ENCODE data around the gene UBAC2.

Gene UBAC2

DNA sequence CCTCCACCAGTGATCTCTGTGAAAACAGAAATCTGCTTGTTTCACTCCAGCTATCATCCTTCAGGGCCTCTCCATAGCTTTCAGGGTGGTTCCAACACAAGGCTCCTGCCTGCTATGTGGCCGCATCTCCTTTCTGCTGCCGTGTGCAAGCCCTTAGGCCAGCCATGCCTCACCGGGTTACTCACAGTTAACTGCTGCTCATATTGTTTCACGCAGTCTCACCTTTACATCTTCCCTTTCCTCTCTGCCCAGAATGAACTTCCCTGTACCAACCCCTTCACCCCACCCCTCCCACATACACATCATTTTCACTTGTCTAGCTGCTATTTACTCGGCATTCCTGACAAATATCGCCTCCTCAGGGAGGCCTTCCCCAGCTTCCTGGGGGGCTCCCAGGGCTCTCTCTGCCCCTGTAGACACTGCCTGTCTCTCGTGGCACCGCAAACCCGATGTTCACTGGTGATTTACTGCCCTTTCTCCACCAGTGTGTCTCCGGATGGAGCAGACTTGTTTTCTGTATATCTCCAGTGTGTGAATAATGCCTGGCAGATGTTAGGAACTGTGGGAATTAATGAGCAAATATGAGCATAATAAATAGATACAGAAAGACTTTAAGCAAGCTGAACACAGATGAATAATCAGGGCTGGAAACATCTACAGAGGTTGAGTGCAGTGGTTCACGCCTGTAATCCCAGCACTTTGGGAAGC is 145.8 kb downstream of the UBAC2 start:
- no peaks in the 10 kb centered on the region for H3K36me3 ChIP-seq (ENCODE audit: control insufficient read depth, insufficient read depth, low read length)

DNA sequence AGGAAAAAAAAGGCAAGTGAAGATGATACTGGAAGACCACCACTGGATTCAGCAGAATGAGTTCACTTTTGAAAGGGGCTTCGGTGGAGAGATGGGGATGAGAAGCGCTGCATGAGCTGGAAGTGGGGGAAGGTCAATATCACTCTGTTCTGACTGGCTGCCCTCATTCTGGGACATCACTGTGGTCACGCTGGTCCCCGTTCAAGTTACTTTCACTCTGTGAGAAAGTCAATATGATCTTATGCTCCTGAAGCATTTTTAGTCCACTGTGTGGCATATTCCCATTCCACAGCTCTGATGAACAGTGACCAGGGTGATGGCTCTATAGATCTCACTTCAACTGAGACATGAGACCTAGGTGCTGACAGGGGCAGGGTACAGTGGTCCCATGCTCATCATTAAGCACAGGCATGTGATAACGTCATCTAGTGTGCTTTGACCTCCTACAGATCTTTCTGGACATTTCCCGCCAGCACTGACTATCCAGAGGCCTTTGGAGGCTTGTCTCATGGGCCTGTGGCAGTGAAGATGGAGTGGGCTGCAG is 146.8 kb downstream of the UBAC2 start:
- H3K27me3 ChIP-seq (ENCODE audit: control insufficient read depth, insufficient read depth, low read length), result no peaks in the 10 kb centered on the region
- no peaks in the 10 kb centered on the region for H3K36me3 ChIP-seq (ENCODE audit: control insufficient read depth, insufficient read depth, low read length)
- no peak overlapping the region for H3K4me2 ChIP-seq (ENCODE audit: low read length)
- H3K9me3 ChIP-seq (ENCODE audit: control insufficient read depth, low read length), result no peaks in the 10 kb centered on the region
- no peaks in the 10 kb centered on the region for H3K79me2 ChIP-seq
- no peak overlapping the region for H2AFZ ChIP-seq
- no peak overlapping the region for H3K9ac ChIP-seq
- TF ChIP-seq, protein P1, sequence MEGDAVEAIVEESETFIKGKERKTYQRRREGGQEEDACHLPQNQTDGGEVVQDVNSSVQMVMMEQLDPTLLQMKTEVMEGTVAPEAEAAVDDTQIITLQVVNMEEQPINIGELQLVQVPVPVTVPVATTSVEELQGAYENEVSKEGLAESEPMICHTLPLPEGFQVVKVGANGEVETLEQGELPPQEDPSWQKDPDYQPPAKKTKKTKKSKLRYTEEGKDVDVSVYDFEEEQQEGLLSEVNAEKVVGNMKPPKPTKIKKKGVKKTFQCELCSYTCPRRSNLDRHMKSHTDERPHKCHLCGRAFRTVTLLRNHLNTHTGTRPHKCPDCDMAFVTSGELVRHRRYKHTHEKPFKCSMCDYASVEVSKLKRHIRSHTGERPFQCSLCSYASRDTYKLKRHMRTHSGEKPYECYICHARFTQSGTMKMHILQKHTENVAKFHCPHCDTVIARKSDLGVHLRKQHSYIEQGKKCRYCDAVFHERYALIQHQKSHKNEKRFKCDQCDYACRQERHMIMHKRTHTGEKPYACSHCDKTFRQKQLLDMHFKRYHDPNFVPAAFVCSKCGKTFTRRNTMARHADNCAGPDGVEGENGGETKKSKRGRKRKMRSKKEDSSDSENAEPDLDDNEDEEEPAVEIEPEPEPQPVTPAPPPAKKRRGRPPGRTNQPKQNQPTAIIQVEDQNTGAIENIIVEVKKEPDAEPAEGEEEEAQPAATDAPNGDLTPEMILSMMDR (IDR thresholded peaks at IDR 0.05), result no peak
- H3K4me3 ChIP-seq (ENCODE audit: low read depth, low read length), result no peak overlapping the region
- H3K4me1 ChIP-seq, result no peaks in the 10 kb centered on the region
- H3K27ac ChIP-seq, result no peak overlapping the region

More for the DNA sequence above, 145.8 kb downstream of the UBAC2 start:
- no peaks in the 10 kb centered on the region for H3K27me3 ChIP-seq (ENCODE audit: control insufficient read depth, insufficient read depth, low read length)
- no peak overlapping the region for H2AFZ ChIP-seq
- H3K27ac ChIP-seq, result no peak overlapping the region
- no peaks in the 10 kb centered on the region for H3K4me1 ChIP-seq
- no peak overlapping the region for H3K9ac ChIP-seq
- H3K79me2 ChIP-seq, result no peaks in the 10 kb centered on the region
- H3K9me3 ChIP-seq (ENCODE audit: control insufficient read depth, low read length), result no peaks in the 10 kb centered on the region
- H3K4me3 ChIP-seq (ENCODE audit: low read depth, low read length), result no peak overlapping the region
- no peak overlapping the region for H3K4me2 ChIP-seq (ENCODE audit: low read length)
- TF ChIP-seq, protein P1 (IDR thresholded peaks at IDR 0.05), result no peak

DNA sequence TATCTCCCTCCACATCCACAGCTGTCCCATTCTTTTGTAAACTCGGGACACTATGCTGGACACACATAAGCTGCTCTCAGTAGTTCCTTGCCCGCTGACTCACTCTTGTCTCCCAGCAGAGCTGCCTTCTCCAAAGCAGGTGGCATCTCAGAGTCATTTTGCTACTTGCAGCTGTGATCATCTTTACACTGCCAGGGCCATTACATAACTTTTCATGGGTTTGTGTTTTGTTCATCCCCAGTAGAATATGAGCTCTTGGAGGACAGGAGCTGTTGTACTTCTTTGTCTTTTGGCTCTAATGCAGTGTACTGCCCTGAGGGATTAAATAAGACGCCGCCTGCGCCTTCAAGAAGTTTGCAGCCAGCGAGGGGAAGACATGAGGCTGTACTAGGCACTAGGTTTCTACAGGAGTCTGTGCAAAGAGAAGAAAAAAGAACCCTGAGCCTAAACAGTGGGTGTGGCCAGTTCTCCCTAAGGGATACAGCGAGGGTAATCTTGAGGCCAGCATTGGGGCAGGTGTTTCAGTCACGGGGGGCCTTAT is 147.3 kb downstream of the UBAC2 start:
- Histone ChIP-seq H3K79me2 (no peaks in the 10 kb centered on the region), H3K27ac (no peak overlapping the region), H3K9me3 (ENCODE audit: control insufficient read depth, low read length) (no peaks in the 10 kb centered on the region), H3K27me3 (ENCODE audit: control insufficient read depth, insufficient read depth, low read length) (no peaks in the 10 kb centered on the region), H3K4me1 (no peaks in the 10 kb centered on the region), H3K4me3 (ENCODE audit: low read depth, low read length) (no peak overlapping the region), H2AFZ (no peak overlapping the region), H3K36me3 (ENCODE audit: control insufficient read depth, insufficient read depth, low read length) (no peaks in the 10 kb centered on the region), H3K9ac (no peak overlapping the region), H3K4me2 (ENCODE audit: low read length) (no peak overlapping the region)
- TF ChIP-seq, protein P1 (IDR thresholded peaks at IDR 0.05), result no peak

DNA sequence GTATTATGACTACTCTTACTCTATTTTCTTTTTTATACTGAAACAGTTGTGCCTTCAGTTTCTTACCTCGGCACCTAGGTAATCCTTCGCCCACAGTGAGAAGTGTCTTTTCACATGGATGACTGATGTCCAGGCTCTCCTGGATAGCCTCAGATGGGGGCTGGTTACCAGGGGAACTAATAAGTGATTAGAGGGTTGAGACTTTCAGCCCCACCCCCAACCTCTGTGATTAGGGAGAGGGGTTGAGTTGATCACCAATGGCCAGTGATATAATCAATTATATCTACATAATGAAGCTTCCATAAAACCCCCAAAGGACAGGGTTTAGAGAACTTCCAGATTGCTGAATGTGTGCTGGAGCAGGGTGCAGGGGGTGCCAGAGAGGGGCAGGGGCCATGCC is 149.5 kb downstream of the UBAC2 start:
- Histone ChIP-seq H3K79me2 (no peaks in the 10 kb centered on the region), H3K27me3 (ENCODE audit: control insufficient read depth, insufficient read depth, low read length) (no peaks in the 10 kb centered on the region), H3K27ac (no peak overlapping the region), H3K4me1 (no peaks in the 10 kb centered on the region), H3K9me3 (ENCODE audit: control insufficient read depth, low read length) (no peaks in the 10 kb centered on the region), H3K9ac (no peak overlapping the region), H3K4me3 (ENCODE audit: low read depth, low read length) (no peak overlapping the region), H2AFZ (no peak overlapping the region), H3K36me3 (ENCODE audit: control insufficient read depth, insufficient read depth, low read length) (no peaks in the 10 kb centered on the region), H3K4me2 (ENCODE audit: low read length) (no peak overlapping the region)
- TF ChIP-seq, protein P1 (IDR thresholded peaks at IDR 0.05), result no peak
